ENCODE measurements around the gene S100A5. TPM values are rescaled to one million over a fixed set of nuclear protein-coding genes. Genes with fewer than 3 reads are reported as not detected.

The S100A5 gene
- total and polyA plus RNA-seq, 9 of the 15 experiments (the other 6 are each of a cell fraction or from before 2014, with no cell fraction given): 0.56 to 1.4 (median 0.64) TPM; not detected in 5

GRCh38 chr1:153560241-153560640 lies 19.5 kb upstream of the S100A5 start (continued):
- TF ChIP-seq ZNF263 (CRISPR knock-in tag; IDR thresholded peaks at IDR 0.05; ENCODE audit: borderline replicate concordance) (no peak), PCBP2 (IDR thresholded peaks at IDR 0.05; ENCODE audit: low read depth, low read length, poor library complexity, severe bottlenecking) (no peak)

GRCh38 chr1:153557877-153558276 lies 17.1 kb upstream of the S100A5 start:
- FAIRE-seq: no peak
- ChIA-PET CTCF (ENCODE audit: low intra/inter-chr PET ratio) (no interaction called here), POLR2A (interaction anchor here (0.6 kb wide), 1 partner anchor 18 kb away, joined by 3 read pairs; no protein-coding TSS in a partner anchor)
- WGBS (ENCODE audit: insufficient coverage, low coverage, missing lambda C conversion rate): 54% methylated on average over 3 of the region's 3 CpGs
- no peaks in the 10 kb centered on the region for H3K79me2 ChIP-seq (ENCODE audit: control insufficient read depth, insufficient read depth, low read length)
- in situ Hi-C loops (cut with MboI) (no loop called here), intact Hi-C loops (cut with micrococcal nuclease) (no loop called here)
- no peak for ATAC-seq
- H3K36me3 ChIP-seq (ENCODE audit: control insufficient read depth, insufficient read depth, low read length): no peaks in the 10 kb centered on the region
- H3K9me1 ChIP-seq (ENCODE audit: control insufficient read depth, insufficient read depth, low read length): no peaks in the 10 kb centered on the region
- no peaks in the 10 kb centered on the region for H3K9me3 ChIP-seq (replicated peaks; ENCODE audit: control insufficient read depth, insufficient read depth, low read depth, low read length)
- no peak for DNase-seq (ENCODE audit: extremely low read depth in 1 of 4, low spot score in 3 of 4)
- no peak overlapping the region for H3K9ac ChIP-seq (ENCODE audit: insufficient read depth in 1 of 2, low read depth in 2 of 2, low read length in 2 of 2)
- no peak overlapping the region for H3K4me3 ChIP-seq
- BruUV-seq (replicated peaks): no TSS peak
- H3K27ac ChIP-seq (ENCODE audit: extremely low read depth, low read depth, low read length): no peak overlapping the region
- TF ChIP-seq, protein P1, sequence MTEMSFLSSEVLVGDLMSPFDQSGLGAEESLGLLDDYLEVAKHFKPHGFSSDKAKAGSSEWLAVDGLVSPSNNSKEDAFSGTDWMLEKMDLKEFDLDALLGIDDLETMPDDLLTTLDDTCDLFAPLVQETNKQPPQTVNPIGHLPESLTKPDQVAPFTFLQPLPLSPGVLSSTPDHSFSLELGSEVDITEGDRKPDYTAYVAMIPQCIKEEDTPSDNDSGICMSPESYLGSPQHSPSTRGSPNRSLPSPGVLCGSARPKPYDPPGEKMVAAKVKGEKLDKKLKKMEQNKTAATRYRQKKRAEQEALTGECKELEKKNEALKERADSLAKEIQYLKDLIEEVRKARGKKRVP (CRISPR knock-in tag; IDR thresholded peaks at IDR 0.05): no peak
- peak; percentile 99 for TF ChIP-seq ZNF584 (CRISPR knock-in tag; IDR thresholded peaks at IDR 0.05; ENCODE audit: low read depth)
- no peaks in the 10 kb centered on the region for H4K20me1 ChIP-seq (replicated peaks; ENCODE audit: control insufficient read depth, insufficient read depth, low read length)
- H3K4me2 ChIP-seq (ENCODE audit: insufficient read depth, low read length): no peak overlapping the region
- H2AFZ ChIP-seq (ENCODE audit: low read depth, low read length): no peak overlapping the region
- peaks cover 7 to 9% of the 10 kb centered on the region in 2 experiments; a peak in 3 of 5 replicates for H3K4me1 ChIP-seq (replicated peaks in 1 of 2; ENCODE audit: control insufficient read depth in 2 of 2, insufficient read depth in 2 of 2, low read length in 2 of 2)
- H3K27me3 ChIP-seq (ENCODE audit: control insufficient read depth in 2 of 2, insufficient read depth in 2 of 2, low read length in 2 of 2): no peaks in the 10 kb centered on the region

Data from K562 (cell line).